HG02798 (cell line): ENCODE data around the gene MYLIP.
A peak's percentile ranks its signal among the peaks of the same experiment; 100 is the strongest.

Experiments
- ATAC-seq: cut with Tn5 transposase; IDR thresholded peaks from one replicate; pipeline ENCODE4 v1.9.1; 2021; ENCODE audit warnings: mild to moderate bottlenecking; ENCODE audit not compliant: unreplicated experiment, poor library complexity

Gene MYLIP

GRCh38 chr6:16106991-16107787, 21.7 kb upstream of the MYLIP start:
- no peak for ATAC-seq

- ATAC-seq, result no peak
These were observed 20.5 kb upstream of the MYLIP start for GRCh38 chr6:16108419-16108818.

- ATAC-seq, result no peak
These were observed 19.8 kb upstream of the MYLIP start for GRCh38 chr6:16108921-16109658.

DNA sequence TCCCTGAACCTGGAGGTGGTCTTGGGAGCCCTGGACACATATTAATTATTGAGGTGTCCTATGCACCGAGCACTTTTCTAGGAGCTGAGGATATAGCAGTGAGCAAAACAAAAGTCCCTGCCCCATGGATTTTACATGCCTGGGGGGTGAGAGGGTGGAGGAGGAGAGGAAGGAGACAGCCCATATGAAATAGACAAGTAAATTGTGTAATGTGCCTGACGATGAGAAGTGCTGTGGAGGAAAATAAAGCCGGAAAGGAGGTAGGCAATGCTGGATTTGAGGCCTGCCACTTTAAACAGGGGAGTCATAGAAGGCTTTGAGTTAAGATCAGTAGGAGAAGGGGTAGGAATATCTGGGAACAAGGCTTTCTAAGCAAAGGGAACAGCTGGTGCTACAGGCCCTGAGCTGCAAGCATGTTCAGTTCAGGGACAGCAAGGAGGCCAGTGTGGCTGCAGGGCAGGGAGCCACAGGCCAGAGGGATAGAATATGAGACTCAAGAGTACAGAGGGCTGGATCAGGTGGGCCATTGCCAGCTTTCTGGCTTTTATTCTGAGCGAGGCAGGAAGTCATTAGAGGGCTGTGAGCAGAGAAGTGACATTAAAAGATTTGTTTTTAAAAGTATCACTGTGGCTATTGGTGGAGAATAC, 19.1 kb upstream of the MYLIP start:
- no peak for ATAC-seq

GRCh38 chr6:16118825-16119224, 10.1 kb upstream of the MYLIP start:
- no peak for ATAC-seq

GRCh38 chr6:16121339-16121738, 7.5 kb upstream of the MYLIP start:
- ATAC-seq, result no peak

DNA sequence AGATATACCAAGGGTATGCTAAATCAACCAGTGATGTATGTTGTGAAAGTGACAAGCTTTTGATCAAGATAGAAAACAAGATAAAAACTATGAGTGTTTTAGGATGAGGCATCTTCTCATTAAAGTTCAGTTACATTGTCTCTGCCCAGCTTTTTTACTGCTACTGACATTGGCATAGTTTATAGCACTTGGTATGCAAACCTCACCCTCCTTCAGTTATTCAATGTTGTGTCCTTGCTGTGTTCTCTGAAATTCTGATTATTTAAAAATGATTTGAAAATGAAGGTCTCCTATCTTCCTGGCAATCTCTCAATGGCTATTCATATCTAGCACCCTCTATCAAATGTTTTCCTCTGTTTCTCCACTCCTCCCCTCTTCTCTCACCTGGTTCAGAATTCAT, 6.7 kb upstream of the MYLIP start:
- ATAC-seq, result no peak

DNA sequence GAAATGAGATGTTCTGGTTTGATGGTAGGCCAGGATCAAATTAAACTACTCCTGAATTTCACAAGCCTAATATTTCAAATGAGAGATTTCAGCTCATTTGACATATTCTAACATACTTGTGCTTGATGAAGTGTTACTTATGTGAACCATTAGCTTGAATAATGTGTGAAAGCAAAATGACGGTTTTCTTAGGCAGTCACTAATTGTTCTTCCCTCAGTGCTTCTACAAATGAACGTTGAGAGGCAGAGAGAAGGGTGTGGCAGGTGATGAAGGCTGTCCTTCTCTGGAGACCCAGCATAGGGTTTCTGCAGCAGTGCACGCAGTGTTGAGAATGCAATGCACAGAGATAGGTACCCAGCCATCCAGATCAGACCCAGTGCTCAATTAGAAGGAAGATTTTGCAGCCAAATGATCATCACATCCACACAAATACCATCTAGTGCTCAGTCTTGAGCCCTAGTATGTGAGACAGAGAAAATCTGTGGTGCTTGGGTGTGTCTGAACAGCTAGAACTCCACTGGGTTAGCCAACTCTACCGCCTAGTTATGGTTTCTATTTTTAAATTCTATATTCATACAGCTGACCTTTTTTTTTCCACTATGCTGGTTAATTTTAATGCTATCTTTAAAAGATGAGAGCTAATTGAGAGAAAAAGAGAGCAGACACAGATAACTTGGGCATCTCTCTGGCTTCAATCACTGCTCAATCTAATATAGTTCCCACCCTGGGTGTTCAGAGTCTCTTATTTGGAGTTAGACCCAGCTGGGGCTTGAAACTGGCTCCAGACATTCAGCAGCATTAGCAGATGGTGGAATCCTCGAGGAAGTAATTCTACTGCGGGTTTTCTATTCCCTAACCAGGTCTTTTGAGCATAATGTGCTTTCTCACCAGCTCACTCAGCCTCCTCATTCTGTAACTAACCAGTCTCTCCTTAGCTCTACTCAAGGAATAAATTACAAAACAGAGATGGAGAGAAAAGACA, 4.4 kb upstream of the MYLIP start:
- no peak for ATAC-seq

GRCh38 chr6:16126056-16126455, 2.8 kb upstream of the MYLIP start:
- no peak for ATAC-seq

- no peak for ATAC-seq
These were observed 2.0 kb upstream of the MYLIP start for GRCh38 chr6:16126861-16127260.

DNA sequence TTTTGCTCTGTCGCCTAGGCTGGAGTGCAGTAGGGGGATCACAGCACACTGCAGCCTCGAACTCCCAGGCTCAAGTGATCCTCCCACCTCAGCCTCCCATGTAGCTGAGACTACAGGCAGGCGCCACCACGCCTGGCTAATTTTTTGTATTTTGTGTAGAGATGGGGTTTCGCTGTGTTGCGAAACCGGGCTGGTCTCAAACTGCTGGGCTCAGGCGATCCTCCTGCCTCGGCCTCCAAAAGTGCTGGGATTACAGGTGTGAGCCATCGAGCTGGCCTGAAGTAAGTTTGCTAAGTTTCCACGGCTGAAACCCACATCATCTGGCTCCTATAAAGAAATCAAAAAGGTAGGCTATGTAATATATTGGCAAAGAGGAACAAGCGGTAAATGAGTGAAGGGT, 1.4 kb upstream of the MYLIP start:
- ATAC-seq, result no peak

GRCh38 chr6:16129623-16130401, 926 bp downstream of the MYLIP start:
- no peak for ATAC-seq

- no peak for ATAC-seq
These were observed 1.6 kb downstream of the MYLIP start for GRCh38 chr6:16130437-16130891.

GRCh38 chr6:16130932-16131387, 2.1 kb downstream of the MYLIP start:
- ATAC-seq, result peak; percentile 62

- no peak for ATAC-seq
These were observed 4.0 kb downstream of the MYLIP start for GRCh38 chr6:16132909-16133308.

GRCh38 chr6:16134430-16134829, 5.5 kb downstream of the MYLIP start:
- no peak for ATAC-seq

DNA sequence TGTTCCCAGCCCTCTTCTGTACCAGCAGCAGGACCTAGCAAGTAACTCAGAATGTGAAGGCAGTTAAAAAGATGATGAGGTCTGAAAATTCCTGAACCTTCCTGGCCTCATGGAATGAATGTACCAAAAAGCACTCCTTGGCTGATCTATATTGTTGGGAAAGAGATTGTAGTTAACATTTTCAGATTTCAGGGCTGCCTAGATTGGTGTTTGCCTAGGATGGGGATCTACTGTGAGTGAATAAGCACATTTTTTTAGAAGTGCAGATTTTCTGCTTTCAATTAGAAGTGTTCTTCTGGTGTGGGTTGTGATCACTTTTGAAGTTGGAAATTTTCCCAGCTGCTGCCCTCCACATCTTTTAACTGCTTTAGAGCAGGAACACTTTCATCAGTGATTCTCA, 6.2 kb downstream of the MYLIP start:
- ATAC-seq, result no peak

- ATAC-seq, result no peak
These were observed 7.2 kb downstream of the MYLIP start for GRCh38 chr6:16136091-16136490.
